ENCODE results near the gene AGBL4. TPM values are rescaled to one million over a fixed set of nuclear protein-coding genes. Genes with fewer than 3 reads are reported as not detected.

The AGBL4 gene
- total and polyA plus RNA-seq, 2 of the 4 experiments (the other 2 are of a cell fraction) = not detected

DNA sequence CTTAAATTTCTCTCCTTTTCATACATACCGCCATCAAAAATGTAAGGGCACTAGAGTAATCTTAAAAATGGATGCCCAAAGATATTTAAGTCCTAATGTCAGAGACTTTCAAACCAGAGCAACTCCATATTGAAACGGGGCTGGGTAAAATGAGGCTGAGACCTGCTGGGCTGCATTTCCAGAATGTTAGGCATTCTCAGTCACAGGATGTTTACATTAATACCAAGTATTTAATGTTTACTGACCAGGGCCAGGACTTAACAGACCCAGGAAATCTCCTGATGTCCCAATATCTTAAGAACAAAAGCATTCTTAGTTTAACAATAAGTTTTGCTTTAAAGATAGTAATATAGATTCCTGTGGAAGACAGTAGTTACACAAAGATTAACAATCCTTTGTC is 683.2 kb downstream of the AGBL4 start:
- WGBS, 2 experiments (ENCODE audit: extremely low coverage in 2 of 2, insufficient read length in 1 of 2) = no CpG with 5 or more reads among the region's 2 CpGs
- H3K9me3 ChIP-seq (ENCODE audit: control insufficient read depth, insufficient read depth, low read length) = peaks cover 6% of the 10 kb centered on the region
- no peak overlapping the region for H4K5ac ChIP-seq (ENCODE audit: low read depth, low read length)
- no peak for TF ChIP-seq CHD1 (IDR thresholded peaks at IDR 0.05; ENCODE audit: low read depth, low read length)
- TF ChIP-seq, protein P1, sequence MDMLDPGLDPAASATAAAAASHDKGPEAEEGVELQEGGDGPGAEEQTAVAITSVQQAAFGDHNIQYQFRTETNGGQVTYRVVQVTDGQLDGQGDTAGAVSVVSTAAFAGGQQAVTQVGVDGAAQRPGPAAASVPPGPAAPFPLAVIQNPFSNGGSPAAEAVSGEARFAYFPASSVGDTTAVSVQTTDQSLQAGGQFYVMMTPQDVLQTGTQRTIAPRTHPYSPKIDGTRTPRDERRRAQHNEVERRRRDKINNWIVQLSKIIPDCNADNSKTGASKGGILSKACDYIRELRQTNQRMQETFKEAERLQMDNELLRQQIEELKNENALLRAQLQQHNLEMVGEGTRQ (IDR thresholded peaks at IDR 0.05; ENCODE audit: low read depth, low read length) = no peak
- no peak for TF ChIP-seq BHLHE40 (IDR thresholded peaks at IDR 0.05; ENCODE audit: low read depth, low read length)
- no peak for TF ChIP-seq SMC3 (IDR thresholded peaks at IDR 0.05; ENCODE audit: low read depth, low read length)
- no peak for TF ChIP-seq NFE2L2 (IDR thresholded peaks at IDR 0.05; ENCODE audit: low read depth, low read length)
- no peak for TF ChIP-seq RAD21 (IDR thresholded peaks at IDR 0.05; ENCODE audit: low read length)
- TF ChIP-seq, protein P2, sequence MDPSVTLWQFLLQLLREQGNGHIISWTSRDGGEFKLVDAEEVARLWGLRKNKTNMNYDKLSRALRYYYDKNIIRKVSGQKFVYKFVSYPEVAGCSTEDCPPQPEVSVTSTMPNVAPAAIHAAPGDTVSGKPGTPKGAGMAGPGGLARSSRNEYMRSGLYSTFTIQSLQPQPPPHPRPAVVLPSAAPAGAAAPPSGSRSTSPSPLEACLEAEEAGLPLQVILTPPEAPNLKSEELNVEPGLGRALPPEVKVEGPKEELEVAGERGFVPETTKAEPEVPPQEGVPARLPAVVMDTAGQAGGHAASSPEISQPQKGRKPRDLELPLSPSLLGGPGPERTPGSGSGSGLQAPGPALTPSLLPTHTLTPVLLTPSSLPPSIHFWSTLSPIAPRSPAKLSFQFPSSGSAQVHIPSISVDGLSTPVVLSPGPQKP (IDR thresholded peaks at IDR 0.05; ENCODE audit: borderline replicate concordance, low read depth, low read length) = no peak
- no peak for TF ChIP-seq RFX5 (IDR thresholded peaks at IDR 0.05; ENCODE audit: low read depth, low read length)
- TF ChIP-seq MXI1 (IDR thresholded peaks at IDR 0.05; ENCODE audit: borderline replicate concordance, low read depth, low read length) = no peak
- no peak for TF ChIP-seq RCOR1 (IDR thresholded peaks at IDR 0.05; ENCODE audit: insufficient replicate concordance, low read length)
- no peak for TF ChIP-seq POLR2A (IDR thresholded peaks at IDR 0.05; ENCODE audit: low read depth, low read length)
- no peak for TF ChIP-seq CEBPB (IDR thresholded peaks at IDR 0.05; ENCODE audit: low read depth, low read length)
- TF ChIP-seq, protein P3, sequence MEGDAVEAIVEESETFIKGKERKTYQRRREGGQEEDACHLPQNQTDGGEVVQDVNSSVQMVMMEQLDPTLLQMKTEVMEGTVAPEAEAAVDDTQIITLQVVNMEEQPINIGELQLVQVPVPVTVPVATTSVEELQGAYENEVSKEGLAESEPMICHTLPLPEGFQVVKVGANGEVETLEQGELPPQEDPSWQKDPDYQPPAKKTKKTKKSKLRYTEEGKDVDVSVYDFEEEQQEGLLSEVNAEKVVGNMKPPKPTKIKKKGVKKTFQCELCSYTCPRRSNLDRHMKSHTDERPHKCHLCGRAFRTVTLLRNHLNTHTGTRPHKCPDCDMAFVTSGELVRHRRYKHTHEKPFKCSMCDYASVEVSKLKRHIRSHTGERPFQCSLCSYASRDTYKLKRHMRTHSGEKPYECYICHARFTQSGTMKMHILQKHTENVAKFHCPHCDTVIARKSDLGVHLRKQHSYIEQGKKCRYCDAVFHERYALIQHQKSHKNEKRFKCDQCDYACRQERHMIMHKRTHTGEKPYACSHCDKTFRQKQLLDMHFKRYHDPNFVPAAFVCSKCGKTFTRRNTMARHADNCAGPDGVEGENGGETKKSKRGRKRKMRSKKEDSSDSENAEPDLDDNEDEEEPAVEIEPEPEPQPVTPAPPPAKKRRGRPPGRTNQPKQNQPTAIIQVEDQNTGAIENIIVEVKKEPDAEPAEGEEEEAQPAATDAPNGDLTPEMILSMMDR (conservative IDR thresholded peaks at IDR 0.05; ENCODE audit: low read depth, low read length) = no peak
- TF ChIP-seq FOS (IDR thresholded peaks at IDR 0.05; ENCODE audit: low read depth, low read length) = no peak
- no peak for TF ChIP-seq MAFK (IDR thresholded peaks at IDR 0.05; ENCODE audit: low read depth, low read length)
- TF ChIP-seq MAZ (IDR thresholded peaks at IDR 0.05; ENCODE audit: borderline replicate concordance, low read depth, low read length) = no peak
- H2AK9ac ChIP-seq (replicated peaks; ENCODE audit: low read depth, low read length, poor library complexity) = no peak overlapping the region
- DNase-seq (no peak), ATAC-seq (ENCODE audit: low read depth) (no peak)
- no peaks in the 10 kb centered on the region for H3K27me3 ChIP-seq (ENCODE audit: control insufficient read depth, insufficient read depth, low read length)
- no peak overlapping the region for H3K4ac ChIP-seq (ENCODE audit: low read depth, low read length)
- no peak overlapping the region for H3K23ac ChIP-seq (ENCODE audit: low read depth, low read length)
- H3K9ac ChIP-seq (ENCODE audit: low read depth, low read length) = no peak overlapping the region
- no peak overlapping the region for H4K8ac ChIP-seq (ENCODE audit: low read depth in 2 of 2, low read length in 2 of 2)
- H3K79me1 ChIP-seq (ENCODE audit: low read depth in 1 of 2, low read length in 2 of 2) = no peaks in the 10 kb centered on the region
- no peaks in the 10 kb centered on the region for H3K36me3 ChIP-seq (ENCODE audit: control insufficient read depth, insufficient read depth, low read length)
- H3K9me1 ChIP-seq (ENCODE audit: insufficient read depth, low read length) = no peaks in the 10 kb centered on the region
- H3K27ac ChIP-seq (ENCODE audit: insufficient read depth, low read length) = no peak overlapping the region
- H3K4me1 ChIP-seq (ENCODE audit: control insufficient read depth, insufficient read depth, low read length) = no peaks in the 10 kb centered on the region
- intact Hi-C loops (cut with micrococcal nuclease) (no loop called here), dilution Hi-C loops (cut with HindIII; ENCODE audit: low sequenced_read_pairs, unreplicated experiment) (no loop called here), in situ Hi-C loops (cut with MboI; ENCODE audit: low sequenced_read_pairs) (no loop called here)
- BruUV-seq (replicated peaks) = no TSS peak
- ChIA-PET CTCF (no interaction called here), POLR2A (ENCODE audit: unreplicated experiment) (no interaction called here)
- H2BK15ac ChIP-seq (ENCODE audit: low read depth, low read length) = no peak overlapping the region
- no peak overlapping the region for H2AFZ ChIP-seq (replicated peaks; ENCODE audit: low read length, poor library complexity)
- H3K14ac ChIP-seq (replicated peaks; ENCODE audit: low read depth, low read length) = no peak overlapping the region
- no peak overlapping the region for H3K4me3 ChIP-seq (ENCODE audit: insufficient read depth, low read depth, low read length)
- no peaks in the 10 kb centered on the region for H4K20me1 ChIP-seq (ENCODE audit: insufficient read depth, low read length)
- H3K56ac ChIP-seq (ENCODE audit: extremely low read depth, insufficient read depth, low read length) = no peak overlapping the region
- H2BK120ac ChIP-seq (ENCODE audit: low read depth, low read length) = no peak overlapping the region
- H2BK20ac ChIP-seq (ENCODE audit: low read depth, low read length) = no peak overlapping the region
- no peak overlapping the region for H3K4me2 ChIP-seq (ENCODE audit: low read depth, low read length)
- no peak overlapping the region for H2AK5ac ChIP-seq (ENCODE audit: low read depth, low read length)
- no peak overlapping the region for H4K91ac ChIP-seq (ENCODE audit: insufficient read depth, low read depth, low read length)
- H2BK5ac ChIP-seq (ENCODE audit: low read depth, low read length, poor library complexity, severe bottlenecking) = no peak overlapping the region
- no peak overlapping the region for H3K18ac ChIP-seq (ENCODE audit: low read depth, low read length)
